ENCODE measurements around the gene TTC28. TPM values are rescaled to one million over a fixed set of nuclear protein-coding genes. Genes with fewer than 3 reads are reported as not detected.
"Not testable (repeated sequence)": the region's sequence is repeated elsewhere in the genome, so short reads cannot be mapped to it uniquely, and the experiment has no call there.

Gene TTC28
- total RNA-seq, 1 donor from 2014 or later: 88.8 TPM

DNA sequence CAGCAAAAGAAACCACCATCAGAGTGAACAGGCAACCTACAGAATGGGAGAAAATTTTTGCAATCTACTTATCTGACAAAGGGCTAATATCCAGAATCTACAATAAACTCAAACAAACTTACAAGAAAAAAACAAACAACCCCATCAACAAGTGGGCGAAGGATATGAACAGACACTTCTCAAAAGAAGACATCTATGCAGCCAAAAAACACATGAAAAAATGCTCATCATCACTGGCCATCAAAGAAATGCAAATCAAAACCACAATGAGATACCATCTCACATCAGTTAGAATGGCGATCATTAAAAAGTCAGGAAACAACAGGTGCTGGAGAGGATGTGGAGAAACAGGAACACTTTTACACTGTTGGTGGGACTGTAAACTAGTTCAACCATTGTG is 188.4 kb downstream of the TTC28 start:
- DNase-seq (ENCODE audit: low spot score): not testable (repeated sequence)

GRCh38 chr22:28488825-28489224 is 190.8 kb downstream of the TTC28 start:
- no peak for DNase-seq (ENCODE audit: low spot score)

DNA sequence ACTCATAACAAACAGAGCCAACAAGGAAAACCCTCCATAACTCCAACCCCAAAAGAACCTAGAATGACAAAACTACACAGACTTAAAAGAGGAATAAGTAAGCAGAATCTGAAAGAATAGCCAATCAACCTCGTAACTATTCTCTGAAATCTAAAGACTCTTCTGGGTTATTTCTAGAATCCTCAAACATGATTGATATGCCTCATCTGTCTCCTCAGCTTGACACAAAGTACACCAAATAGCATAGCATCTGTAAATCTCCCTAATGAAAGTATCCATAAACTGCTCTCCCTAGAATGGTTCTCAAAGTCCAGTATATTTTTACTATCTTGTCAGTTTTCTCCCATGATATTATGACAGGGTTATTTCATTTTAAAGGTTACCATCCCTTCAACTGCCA is 195.0 kb downstream of the TTC28 start:
- DNase-seq (ENCODE audit: low spot score): no peak

GRCh38 chr22:28481725-28482124 is 197.9 kb downstream of the TTC28 start:
- no peak for DNase-seq (ENCODE audit: low spot score)

DNA sequence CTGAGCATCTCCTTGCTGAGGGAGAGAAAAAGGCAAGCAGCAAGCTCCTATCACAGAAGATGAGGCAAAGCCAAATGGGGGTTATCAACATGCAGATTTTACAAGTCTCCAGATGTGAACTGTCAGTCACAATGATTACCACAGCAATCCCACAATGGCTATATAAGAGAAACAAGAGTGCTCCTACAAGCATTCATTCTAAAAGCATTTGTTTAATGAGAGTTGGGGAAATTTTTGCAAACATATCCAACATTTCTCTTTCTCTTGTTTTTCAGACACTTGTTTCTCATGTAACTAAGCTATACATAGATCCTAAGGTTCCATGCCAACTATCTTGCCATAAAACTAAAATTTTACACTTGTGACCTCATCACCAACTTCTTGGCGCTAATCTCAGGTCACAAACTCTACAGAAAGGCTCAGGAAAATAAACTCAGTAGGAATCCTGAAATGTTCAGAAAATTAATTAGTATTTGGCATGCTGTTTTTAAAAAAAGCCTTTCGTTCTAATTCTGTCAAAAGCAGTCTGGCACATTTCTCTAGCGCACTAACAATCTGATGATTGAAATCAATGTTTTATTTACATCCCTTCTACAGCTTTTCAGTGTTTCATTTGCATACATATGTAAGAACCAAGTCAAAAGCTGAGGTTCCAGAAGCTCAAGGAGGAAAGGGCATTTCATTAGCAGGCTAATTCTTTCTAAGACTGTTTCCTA is 199.5 kb downstream of the TTC28 start:
- peak; percentile 20 for DNase-seq (ENCODE audit: low spot score)

DNA sequence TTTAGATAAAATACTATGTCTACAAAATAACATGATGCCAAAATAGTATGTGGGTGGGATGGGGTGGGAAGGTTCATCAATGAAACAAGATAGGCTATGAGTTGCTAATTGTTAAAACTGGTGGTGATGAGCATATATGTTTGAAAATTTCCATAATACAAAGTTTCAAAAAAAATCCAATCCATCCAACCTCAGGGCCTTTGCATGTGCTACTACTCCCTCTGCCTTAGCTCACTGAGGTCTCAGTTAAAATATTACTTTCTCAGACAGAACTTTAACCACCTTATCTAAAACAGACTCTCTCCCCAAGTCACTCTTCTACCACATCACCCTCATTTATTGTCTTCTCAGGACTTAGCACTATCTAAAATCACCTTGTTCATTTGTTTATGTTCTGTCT is 201.1 kb downstream of the TTC28 start:
- DNase-seq (ENCODE audit: low spot score): no peak

DNA sequence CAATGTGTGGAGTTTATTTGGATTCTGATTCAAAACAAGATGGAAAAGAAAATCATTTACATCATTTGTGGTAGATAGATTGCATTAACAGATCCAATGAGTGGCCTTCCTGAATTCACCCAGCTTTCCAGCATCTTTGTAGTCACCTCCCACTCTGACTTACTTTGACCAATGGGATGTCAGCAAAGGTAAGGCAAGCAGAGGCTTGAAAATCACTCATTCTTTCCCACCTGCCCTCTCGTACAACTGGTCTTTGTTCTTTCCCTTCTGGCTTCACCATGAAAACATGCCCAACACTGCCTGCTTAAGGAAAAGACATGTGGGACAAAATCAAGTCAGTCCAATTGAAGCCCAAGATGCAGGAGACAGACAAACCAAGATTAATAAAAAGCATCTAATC is 202.1 kb downstream of the TTC28 start:
- no peak for DNase-seq (ENCODE audit: low spot score)

GRCh38 chr22:28474330-28474729 is 205.3 kb downstream of the TTC28 start:
- no peak for DNase-seq (ENCODE audit: low spot score)

- no peak for DNase-seq (ENCODE audit: low spot score)
These were observed 206.4 kb downstream of the TTC28 start for GRCh38 chr22:28473258-28473657.

DNA sequence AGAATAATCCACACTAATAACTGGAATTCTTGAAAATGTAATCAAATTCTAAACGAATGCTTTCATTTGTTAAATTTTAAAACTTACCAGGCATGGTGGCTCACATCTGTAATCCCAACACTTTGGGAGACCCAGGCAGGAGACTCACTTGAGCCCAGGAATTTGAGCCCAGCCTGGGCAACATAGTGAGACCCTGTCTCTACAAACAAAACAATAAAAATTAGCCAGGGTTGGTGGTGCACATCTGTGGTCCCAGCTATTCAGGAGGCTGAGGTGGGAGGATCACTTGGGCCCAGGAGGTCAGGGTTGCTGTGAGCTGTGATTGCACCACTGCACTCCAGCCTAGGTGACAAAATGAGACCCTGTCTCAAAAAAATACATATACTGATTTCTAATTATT is 212.6 kb downstream of the TTC28 start:
- DNase-seq (ENCODE audit: low spot score): not testable (repeated sequence)

DNA sequence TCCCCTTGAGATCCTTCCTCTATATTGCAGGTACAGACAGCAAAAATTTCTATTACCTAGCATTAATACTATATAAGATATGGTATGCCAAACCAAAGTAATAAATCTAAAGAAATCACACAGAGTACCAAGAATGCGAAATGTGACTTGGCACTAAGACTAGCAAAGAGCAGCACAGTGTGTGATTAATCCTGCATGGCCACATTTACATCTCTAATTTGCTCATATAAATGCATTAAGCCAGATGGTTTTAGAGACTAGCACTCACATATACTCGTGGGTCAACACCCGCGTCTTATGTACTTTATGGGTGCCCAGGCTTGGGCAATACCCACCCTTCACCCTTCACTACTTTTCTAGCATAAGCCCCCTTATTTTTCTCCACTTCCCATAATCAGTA is 213.2 kb downstream of the TTC28 start:
- DNase-seq (ENCODE audit: low spot score): no peak

- DNase-seq (ENCODE audit: low spot score): no peak
These were observed 213.8 kb downstream of the TTC28 start for GRCh38 chr22:28465841-28466240.

GRCh38 chr22:28464127-28464526 is 215.5 kb downstream of the TTC28 start:
- peak; percentile 13 for DNase-seq (ENCODE audit: low spot score)

- not testable (repeated sequence) for DNase-seq (ENCODE audit: low spot score)
These were observed 216.2 kb downstream of the TTC28 start for GRCh38 chr22:28463408-28463807.

GRCh38 chr22:28462901-28463300 is 216.7 kb downstream of the TTC28 start:
- DNase-seq (ENCODE audit: low spot score): no peak

- no peak for DNase-seq (ENCODE audit: low spot score)
These were observed 217.6 kb downstream of the TTC28 start for GRCh38 chr22:28462041-28462440.

GRCh38 chr22:28454431-28455064 is 225.1 kb downstream of the TTC28 start:
- no peak for DNase-seq (ENCODE audit: low spot score)

GRCh38 chr22:28450109-28450508 is 229.5 kb downstream of the TTC28 start:
- peak; percentile 21 for DNase-seq (ENCODE audit: low spot score)

- DNase-seq (ENCODE audit: low spot score): no peak
These were observed 230.6 kb downstream of the TTC28 start for GRCh38 chr22:28449041-28449440.

- DNase-seq (ENCODE audit: low spot score): no peak
These were observed 231.0 kb downstream of the TTC28 start for GRCh38 chr22:28448625-28449024.

DNA sequence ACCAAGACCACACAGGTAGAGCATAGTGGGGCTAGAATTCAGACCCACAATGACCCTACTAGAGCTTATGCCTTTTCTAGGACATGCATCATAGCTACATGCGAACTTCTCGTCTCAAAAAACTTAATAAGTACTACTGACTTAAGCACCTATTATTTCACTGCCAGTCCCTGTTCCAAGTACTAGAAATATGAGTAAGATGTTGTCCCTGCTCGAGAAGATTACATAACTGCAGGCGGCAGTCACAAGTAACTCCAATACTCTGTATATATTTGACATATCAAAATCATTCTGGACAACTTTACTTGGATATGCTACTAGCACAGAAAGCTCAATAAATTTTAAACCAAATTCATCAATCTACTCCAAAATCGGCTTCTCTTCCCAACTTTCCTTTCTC is 235.0 kb downstream of the TTC28 start:
- no peak for DNase-seq (ENCODE audit: low spot score)

GRCh38 chr22:28443526-28443876 is 236.1 kb downstream of the TTC28 start:
- peak; percentile 91 for DNase-seq (ENCODE audit: low spot score)

GRCh38 chr22:28442711-28443525 is 236.7 kb downstream of the TTC28 start:
- DNase-seq (ENCODE audit: low spot score): peak; percentile 70

Measured in umbilical cord (tissue), 2 donors.